HG03520 (cell line): ENCODE results near the gene AHCYL2.
"Not testable (repeated sequence)": the region's sequence is repeated elsewhere in the genome, so short reads cannot be mapped to it uniquely, and the experiment has no call there.

Experiments
- ATAC-seq: cut with Tn5 transposase; IDR thresholded peaks from one replicate; pipeline ENCODE4 v1.9.1; 2021; ENCODE audit warnings: mild to moderate bottlenecking, moderate library complexity; ENCODE audit not compliant: unreplicated experiment

The AHCYL2 gene

DNA sequence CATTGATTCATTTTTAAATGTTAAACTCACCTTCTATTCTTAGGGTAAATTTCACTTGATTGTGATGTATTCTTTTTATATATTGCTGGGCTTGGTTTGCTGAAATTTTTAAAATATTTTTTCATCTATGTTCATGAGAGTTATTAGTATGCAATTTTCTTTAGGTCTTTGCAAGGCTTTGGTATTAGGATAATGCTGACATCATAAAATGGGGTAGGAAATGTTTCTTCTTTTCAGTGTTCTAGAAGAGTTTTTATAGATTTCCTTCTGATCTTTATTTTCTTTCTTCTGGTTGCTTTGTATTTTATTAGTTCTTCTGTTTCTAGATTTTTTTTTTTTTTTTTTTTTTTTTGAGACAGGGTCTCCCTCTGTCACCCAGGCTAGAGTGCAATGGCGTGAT is 56.3 kb downstream of the AHCYL2 start:
- ATAC-seq = no peak

- no peak for ATAC-seq
Observed at GRCh38 chr7:129282865-129283264, 58.0 kb downstream of the AHCYL2 start.

DNA sequence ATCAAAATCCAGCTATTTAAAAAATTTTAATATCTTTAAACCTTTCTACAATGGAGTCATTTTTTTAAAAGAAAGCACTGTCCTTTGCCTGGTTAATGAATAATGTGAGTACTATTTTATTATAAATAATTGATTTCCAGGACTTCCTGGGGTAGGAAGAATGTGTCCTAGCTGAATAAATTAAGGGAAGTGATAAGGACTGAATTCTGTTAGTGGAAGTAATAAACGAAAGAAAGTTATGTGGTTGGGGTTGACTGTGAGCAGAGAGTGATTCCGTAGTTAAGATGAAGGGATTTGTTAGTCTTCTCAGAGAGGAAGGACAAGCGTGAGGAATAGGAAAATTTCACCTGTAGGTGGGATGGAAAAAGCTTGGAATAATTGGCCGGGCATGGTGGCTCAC is 59.1 kb downstream of the AHCYL2 start:
- no peak for ATAC-seq

DNA sequence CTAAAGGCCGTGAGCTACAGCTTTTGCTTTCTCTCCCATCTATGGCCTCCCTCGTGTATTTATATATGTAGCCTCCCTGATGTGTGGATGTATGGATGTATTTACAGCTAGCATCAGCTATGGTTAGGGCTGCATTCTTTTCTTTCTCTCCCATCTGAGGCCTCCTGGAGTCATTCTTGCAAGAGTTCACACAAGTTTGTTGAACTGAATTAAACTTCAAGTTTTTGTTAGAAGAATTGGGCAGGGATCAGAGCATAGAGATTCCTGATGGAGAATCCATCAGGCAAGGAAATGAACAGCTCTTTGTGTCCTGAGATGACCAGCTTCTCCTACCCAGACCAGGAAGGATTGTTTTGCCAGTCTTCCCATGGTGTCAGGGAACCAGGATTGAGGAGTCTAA is 60.3 kb downstream of the AHCYL2 start:
- no peak for ATAC-seq

DNA sequence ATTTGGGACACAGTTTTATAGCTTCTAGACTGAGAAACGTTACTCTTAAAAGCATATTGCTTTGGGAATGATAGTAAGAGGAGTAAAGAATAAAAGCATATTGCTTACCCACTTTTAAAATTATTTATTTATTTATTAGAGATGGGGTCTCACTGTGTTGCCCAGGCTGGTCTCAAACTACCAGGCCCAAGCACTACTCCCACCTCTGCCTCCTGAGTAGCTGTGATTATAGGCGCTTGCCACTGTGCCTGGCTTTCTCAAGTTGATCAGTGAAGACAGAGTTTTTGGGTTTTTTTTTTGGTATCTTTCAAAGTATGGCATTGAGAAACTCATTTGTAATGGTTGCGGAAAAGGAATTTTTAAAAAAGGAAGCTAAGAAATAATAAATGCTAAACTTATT is 68.0 kb downstream of the AHCYL2 start:
- no peak for ATAC-seq

DNA sequence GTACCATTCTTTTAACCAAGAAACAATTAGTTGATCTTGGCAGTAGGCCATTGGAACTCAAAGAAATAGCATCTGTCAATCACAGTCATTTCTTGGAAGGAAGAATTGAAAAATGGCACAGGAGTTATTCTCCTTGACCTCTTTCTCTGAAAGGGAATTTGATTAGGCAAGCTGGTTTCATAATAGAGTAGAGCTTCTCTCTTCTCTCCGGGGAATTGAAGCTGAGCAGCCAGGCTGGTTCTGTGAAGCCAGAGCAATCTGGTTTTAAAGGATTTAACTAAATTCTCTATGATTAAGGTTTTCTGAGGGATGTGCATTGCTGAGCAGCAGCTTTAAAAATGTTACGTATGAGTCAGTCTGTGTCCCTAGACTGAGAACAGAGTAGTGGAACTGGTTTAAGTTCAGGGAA is 70.2 kb downstream of the AHCYL2 start:
- ATAC-seq = no peak

DNA sequence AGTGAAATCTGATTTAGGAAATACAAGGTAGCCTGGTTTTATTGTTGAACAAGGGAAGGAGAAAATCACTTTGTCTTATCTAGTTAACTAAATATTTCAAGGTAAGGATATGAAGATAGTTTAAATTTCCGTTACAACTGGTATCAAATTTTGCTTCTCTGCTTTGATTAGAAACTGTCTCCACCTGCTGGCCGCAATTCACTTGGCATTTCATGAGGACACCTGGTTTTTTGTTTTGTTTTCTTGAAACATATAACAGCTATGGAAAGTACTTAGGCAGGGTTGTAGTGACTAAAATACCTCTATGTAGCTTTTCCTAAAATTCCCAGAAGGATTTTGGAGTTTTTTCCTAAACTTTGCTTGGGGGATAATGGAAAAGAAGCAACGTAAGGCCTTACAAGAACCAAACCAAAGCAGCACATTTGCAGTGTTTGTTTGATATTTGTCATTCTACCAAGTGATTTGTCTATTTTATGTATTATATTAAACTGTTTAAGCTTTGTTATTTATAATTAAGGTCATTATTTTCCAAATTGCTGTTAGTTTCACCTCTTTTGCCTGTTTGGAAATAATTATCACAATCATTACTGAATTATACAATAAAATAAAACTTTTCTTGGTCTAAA is 73.6 kb downstream of the AHCYL2 start:
- no peak for ATAC-seq

- no peak for ATAC-seq
Observed at GRCh38 chr7:129299889-129300288, 75.1 kb downstream of the AHCYL2 start.

DNA sequence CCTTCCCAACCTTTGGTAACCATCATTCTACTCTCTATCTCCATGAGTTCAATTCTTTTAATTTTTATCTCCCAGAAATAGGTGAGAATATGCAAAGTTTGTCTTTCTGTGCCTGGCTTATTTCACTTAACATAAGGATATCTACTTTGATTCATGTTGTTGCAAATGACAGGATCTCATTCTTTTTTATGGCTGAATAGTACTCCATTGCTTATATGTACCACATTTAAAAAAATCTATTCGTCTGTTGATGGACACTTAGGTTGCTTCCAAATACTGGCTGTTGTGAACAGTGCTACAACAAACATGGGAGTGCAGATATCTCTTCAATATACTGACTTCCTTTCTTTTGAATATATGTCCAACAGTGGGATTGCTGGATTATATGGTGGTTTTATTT is 75.5 kb downstream of the AHCYL2 start:
- not testable (repeated sequence) for ATAC-seq

DNA sequence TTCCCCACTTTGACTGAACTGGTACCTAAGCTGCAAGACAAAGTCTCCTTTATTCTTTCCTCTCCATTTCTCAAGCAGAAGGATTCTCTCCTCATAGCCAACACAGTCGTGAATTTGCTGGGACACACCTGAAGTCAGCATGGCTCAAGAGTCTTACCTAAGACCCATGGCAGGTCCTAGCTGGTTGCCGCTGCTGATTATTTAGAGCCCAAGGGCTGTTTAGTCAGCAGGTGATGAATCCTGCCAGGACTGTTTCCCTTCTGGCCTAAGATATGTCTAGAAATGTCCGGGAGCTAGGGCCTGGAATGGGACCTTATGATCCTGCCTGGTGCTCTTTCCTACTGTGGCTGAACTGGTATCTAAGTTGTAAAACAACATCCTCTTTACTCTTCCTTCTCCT is 82.8 kb downstream of the AHCYL2 start:
- ATAC-seq = no peak

DNA sequence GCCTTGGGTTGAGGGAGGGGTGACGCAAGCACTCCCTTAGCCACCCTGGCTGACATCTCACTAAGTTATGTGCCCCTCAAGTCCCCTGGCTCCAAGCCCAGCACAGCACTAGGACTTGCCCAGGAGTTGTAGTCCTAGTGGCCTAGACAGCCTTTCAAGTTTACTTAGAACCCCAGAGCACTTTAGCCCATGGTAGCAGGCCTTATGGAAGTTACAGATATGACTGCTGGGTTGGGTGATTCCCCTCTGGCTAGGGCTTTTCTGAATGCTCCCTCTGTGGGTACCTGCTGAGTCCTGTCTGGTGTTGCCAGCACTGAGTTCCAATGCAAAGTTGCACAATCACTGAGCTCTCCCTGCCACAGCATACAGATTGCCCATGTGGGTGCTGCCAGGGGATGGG is 83.2 kb downstream of the AHCYL2 start:
- no peak for ATAC-seq

DNA sequence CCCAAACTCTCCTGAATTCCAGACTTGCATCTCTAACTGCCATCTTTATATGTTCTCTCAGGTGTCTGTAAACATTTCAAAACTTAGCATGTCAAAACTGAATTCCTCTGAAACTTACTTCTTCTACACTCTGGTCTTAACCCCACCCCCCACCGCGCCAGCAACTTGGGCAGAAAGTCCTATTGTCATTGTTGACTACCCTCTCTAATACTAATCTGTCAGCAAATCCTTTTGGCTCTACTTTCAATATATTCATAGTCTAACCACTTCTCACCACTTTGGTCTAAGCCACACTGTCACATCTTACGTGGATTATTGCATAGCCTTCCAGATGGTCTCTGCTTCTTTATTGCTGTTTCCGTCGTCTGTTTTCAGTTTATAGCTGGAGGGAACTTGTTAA is 86.6 kb downstream of the AHCYL2 start:
- no peak for ATAC-seq

- ATAC-seq = no peak
Observed at GRCh38 chr7:129313282-129313681, 88.5 kb downstream of the AHCYL2 start.

GRCh38 chr7:129315960-129316359 is 91.1 kb downstream of the AHCYL2 start:
- ATAC-seq = no peak

DNA sequence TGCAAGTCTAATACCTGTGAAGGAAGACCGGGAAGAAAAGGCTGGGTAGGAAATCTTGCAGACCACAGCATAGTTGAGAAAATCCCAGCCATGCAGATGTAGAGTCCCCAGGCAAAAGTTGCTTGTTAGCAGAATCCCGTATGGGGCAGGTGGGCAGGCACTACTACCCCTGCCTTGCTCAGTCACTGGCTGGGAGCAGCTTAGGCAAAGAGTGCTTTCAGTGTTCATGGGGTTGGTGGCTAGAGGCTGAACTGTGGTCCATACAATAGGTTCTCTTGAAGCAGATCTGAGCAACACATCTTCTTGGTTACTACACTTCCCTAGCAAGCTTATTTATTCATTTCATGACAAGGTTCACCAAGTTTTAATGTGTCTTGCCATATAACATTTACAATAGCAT is 92.6 kb downstream of the AHCYL2 start:
- ATAC-seq = no peak

- ATAC-seq = no peak
Observed at GRCh38 chr7:129327076-129327475, 102.2 kb downstream of the AHCYL2 start.

DNA sequence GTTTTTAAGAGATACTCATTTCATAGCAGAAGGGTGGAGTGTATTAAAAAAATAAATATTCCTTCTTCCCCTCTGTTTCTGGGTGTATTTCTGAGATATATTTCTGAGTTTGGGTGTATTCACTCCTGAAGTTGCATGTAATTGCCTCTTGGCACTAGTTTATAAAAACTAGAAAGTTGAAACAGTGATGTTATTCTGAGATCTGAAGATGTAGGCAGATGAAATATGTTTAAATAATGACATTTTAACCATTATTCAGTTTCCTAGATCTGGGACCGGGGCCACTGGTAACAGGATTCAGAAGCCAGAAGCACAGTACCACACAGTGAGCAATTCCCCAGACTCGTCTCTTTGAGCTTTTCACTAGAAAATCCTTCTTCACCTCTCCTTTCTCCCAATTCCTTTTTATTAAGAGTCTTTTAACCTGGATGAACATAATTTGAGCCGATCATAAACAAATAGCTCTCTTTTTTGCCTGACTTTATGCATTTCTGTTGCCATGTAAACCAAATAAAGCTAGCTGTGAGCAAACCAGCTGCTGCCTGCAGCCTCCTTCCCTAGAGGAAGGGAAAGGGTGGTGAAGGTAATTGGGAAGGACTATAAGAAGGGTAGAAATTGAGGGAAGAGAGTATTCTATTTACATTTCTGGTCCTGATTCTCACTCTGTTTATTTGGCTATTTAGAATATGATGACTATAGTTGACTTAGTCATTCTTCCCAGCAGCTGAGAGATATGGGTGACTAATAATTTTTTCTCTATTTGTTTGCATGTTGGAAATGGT is 107.6 kb downstream of the AHCYL2 start:
- ATAC-seq = no peak

DNA sequence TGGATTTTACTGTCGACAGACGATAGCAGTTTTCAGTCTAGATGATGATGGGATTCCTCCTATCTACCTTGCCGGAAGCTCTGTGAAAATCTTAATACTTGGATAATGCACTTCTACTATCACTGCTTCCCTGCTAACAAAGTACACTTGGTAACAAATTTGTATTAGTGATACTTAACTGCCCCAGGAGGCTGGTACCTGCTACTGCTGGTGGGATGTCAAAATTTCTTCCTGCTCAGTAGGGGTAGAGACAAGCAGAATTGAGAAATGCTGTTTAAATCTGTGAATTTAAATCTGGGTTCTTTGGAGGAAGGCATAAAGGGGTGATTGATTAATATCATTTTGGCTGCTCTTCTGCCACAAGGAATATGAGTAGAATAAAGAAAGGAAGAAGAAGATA is 109.6 kb downstream of the AHCYL2 start:
- no peak for ATAC-seq

GRCh38 chr7:129338450-129338849 is 113.6 kb downstream of the AHCYL2 start:
- no peak for ATAC-seq

DNA sequence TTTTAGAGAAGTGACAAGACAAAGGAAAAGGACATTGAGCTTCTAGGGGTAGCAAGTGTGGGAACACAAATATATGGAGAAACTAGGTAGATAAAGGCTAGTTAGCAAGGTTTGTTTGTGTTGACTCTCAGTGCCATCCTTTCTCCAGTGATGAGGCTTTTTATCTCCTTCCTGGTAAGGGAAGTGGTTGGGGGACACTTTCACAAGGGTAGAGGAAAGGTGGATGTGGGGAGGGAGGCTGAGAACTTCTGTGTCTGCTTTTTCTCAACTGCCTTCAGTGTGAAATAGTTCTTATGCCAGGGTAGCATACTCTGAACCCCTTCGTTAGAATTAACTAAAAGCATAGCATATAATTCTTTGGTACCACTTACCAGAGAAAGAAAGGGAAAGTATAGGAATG is 116.4 kb downstream of the AHCYL2 start:
- ATAC-seq = no peak

DNA sequence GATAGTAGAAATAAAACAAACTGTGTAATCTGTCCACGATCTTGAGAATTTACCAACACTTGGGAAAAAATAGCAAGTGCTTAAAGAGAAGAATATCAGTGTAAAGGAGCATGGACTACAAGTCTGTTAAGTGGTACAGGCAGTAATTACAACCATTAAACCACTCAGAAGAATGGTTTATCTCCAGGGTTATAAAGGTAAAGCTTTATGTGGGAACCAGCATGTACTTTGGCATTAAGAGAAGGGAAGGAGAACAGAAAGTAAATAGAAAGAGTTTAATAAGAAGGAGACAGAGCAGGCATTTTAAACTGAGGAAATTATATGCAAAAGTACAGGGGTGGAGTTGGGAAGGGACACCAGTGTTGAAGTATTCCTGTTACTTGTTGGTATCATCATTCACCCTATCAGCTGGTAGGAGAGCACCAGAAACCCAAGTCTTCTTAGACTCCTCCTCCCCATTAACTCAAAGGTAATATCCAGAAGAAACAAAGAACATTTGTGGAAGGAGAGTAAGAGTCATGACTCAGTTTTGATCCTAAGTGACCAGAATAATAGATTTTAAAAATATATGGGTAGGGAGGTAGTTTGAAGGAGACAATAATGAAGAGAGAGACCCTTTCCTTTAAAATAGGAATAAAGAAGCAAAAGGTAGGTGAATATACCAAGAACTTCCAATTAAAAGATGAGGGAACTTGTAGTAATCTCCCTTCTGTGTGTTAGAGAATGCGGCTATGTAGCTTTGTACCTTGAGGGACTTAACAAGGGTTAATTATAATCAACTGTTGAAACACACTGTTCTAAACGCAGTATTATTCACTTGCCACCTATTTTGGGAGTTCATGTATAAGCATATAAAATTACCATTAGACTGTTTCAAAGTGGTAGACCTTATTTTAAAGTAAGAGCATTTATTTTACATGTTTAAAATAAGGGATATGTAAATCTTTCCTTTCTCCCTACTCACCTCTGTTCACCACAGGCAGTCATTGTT is 117.3 kb downstream of the AHCYL2 start:
- ATAC-seq = no peak
